RWPE1 (cell line): Measurements from ENCODE around the gene GYPA.
"Not testable (repeated sequence)": the region's sequence is repeated elsewhere in the genome, so short reads cannot be mapped to it uniquely, and the experiment has no call there.

Experiments
- CTCF ChIA-PET: fragments of 350-600 bp; sonication (Branson Sonifier 250); formaldehyde crosslinking; extraction: SDS; loops from one replicate; lab custom pipeline; 2021; lab: Yijun Ruan, JAX
- POLR2A ChIA-PET: fragments of 400-600 bp; formaldehyde crosslinking; extraction: SDS; loops from one replicate; lab custom pipeline; 2020; ENCODE audit warnings: antibody characterized with exemption; ENCODE audit not compliant: low non-redundant PET; lab: Yijun Ruan, JAX
- DNase-seq: peaks from one replicate; pipeline ENCODE4 v3.0.0; 2012; ENCODE audit warnings: low spot score
- H3K27ac ChIP-seq: fragments of 450-650 bp; 2 replicates; pipeline ENCODE4 v1.5.1; 2017
- TF ChIP-seq, protein P1 (sequence below): fragments of 450-650 bp; conservative IDR thresholded peaks from 2 replicates; pipeline ENCODE4 v1.5.1; 2017; ENCODE audit warnings: low read depth, mild to moderate bottlenecking

GYPA gene

DNA sequence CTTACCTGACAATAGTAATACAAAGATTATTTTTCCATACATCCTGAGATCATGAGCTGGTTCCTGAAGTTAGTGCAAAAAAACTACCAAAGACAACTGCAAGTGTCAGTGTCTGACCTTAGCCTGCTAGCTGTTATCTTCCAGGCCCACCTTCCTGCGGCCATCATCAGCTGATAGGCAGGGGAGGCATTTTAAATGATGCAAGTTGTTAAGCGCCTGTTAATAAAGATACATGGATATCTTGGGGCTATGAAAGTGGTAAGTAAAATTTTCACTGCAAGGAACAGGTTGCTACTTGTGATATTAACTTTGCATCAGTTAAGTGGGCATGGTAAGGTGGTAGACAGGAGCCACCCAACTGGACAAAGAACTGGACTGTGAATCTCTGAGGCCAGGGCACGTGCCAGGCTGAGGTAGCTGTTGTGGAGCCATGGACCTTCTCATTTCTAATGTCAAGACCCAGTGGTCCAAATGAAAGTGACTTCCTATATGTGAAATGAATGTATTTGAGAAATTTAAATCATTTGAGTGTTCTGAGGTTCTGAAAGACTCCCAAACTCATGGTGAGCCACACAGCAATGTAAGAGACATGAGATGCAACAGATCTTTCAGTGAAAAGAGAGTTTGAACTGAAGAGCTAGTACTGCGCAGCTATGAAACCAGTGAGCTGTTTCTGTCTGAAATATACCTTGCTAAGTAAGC lies at the start of gene GYPA:
Gene GYPA (minus strand): TSS at position 125 of the 702 bp plus-strand sequence. CDS start 83 bp downstream, at position 42.
- POLR2A ChIA-PET, CTCF ChIA-PET, DNase-seq, H3K27ac ChIP-seq: not testable (repeated sequence)

DNA sequence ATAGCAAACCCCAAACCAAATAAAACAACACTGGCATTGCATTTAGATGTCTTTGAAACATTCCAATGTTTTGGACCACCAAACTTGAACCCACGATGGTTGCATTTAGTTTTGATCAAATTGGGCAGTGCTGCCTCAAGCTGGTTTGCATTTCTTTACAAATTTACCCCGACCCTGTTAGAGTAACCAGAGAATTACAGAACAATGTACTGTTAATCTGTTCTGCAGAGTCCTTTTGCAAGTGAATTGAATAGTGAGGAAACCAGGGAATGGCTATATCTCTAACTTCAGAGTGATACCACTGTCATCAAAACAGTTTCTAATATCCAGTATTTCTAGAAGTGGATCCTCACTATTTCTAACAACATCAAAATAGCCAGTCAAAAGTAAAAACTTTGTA lies 49.5 kb upstream of the GYPA start:
- TF ChIP-seq, protein P1, sequence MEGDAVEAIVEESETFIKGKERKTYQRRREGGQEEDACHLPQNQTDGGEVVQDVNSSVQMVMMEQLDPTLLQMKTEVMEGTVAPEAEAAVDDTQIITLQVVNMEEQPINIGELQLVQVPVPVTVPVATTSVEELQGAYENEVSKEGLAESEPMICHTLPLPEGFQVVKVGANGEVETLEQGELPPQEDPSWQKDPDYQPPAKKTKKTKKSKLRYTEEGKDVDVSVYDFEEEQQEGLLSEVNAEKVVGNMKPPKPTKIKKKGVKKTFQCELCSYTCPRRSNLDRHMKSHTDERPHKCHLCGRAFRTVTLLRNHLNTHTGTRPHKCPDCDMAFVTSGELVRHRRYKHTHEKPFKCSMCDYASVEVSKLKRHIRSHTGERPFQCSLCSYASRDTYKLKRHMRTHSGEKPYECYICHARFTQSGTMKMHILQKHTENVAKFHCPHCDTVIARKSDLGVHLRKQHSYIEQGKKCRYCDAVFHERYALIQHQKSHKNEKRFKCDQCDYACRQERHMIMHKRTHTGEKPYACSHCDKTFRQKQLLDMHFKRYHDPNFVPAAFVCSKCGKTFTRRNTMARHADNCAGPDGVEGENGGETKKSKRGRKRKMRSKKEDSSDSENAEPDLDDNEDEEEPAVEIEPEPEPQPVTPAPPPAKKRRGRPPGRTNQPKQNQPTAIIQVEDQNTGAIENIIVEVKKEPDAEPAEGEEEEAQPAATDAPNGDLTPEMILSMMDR, result no peak
- no peak overlapping the region for H3K27ac ChIP-seq

DNA sequence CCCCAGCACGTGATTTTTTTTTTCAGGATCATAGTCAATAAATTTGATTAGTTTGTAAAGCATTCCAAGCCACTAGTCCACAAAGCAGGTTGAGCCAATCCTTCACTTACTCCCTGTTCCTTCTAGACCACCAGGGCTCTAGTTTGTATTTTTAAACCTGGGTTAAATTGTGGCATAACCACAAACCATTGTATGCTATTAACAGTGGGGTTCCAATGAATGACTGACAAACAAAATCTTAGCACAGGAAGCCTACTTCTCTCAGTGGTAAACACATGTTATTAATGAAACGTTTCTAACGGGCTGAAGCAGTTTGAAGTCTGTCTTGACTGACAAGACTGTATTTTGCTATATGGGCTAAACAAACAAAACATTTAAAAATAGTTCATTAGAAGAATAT lies 48.6 kb upstream of the GYPA start:
- DNase-seq, result no peak
- no peak overlapping the region for H3K27ac ChIP-seq
- CTCF ChIA-PET, result no interaction called here
- POLR2A ChIA-PET, result no interaction called here
- TF ChIP-seq, protein P1, result no peak

More for the DNA sequence above, 49.5 kb upstream of the GYPA start:
- no peak for DNase-seq
- CTCF ChIA-PET, result no interaction called here
- POLR2A ChIA-PET, result no interaction called here

DNA sequence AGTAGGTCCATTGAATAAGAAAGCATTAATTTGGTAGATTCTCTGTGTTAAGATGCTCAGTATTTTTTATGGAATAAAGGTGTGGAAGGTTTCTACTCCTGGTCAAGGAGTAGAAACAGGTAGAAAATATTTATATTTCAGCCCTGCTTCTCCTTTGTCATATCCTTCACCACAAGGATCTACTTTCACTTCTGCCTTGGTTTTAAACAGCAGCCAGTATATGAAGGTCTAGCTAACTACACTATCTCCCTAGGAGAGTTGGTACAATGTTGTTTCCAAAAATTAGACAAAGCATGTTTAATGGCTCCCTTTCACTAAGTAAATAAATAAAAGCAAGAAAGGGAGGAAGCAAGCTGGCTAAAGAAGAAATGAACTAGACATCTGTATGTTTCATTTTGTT lies 44.6 kb upstream of the GYPA start:
- ChIA-PET CTCF (no interaction called here), POLR2A (no interaction called here)
- H3K27ac ChIP-seq, result no peak overlapping the region
- no peak for DNase-seq
- TF ChIP-seq, protein P1, result no peak

DNA sequence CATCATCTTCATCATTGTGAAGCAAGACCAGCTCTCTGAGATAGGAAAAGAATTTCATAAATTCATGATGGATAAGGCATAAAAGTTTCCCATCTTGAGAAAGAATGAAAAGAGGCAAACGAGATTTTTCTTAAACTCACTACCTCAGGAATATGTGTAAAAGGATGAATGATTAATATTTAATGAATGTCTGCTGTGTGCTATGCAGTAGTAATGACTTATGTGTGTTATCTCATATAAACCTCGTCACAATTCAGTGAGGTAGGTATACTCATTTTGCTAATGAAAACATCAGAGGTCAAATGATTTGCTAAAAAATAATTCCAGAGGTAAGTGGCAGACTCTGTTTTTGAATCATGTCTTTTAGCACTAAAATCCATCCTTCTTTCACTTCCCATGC lies 42.6 kb upstream of the GYPA start:
- TF ChIP-seq, protein P1, result no peak
- ChIA-PET POLR2A (no interaction called here), CTCF (no interaction called here)
- DNase-seq, result no peak
- H3K27ac ChIP-seq, result no peak overlapping the region

DNA sequence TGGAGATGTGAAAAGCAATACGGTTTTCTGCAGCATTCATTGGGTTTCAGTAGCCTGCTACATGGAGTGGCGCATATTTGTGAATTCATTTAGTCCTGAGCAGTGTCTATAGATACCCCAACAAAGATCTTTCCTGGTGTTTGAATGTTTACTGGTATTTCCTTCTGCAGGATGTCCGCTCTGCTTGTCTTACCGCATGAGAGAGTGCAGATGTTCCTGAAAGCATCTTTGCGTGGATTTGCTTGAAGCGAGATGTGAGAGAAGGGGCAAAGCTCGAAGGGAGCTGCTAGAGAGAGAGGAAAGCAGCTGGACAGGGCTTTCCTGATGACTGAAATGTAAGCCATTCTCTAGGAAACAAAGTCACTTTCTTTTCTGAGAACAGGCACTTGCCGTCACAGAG lies 40.9 kb upstream of the GYPA start:
- POLR2A ChIA-PET, result no interaction called here
- TF ChIP-seq, protein P1, result no peak
- CTCF ChIA-PET, result interaction anchor here (0.6 kb wide), 1 partner anchor 583 kb away, joined by 4 read pairs; no protein-coding TSS in a partner anchor

DNA sequence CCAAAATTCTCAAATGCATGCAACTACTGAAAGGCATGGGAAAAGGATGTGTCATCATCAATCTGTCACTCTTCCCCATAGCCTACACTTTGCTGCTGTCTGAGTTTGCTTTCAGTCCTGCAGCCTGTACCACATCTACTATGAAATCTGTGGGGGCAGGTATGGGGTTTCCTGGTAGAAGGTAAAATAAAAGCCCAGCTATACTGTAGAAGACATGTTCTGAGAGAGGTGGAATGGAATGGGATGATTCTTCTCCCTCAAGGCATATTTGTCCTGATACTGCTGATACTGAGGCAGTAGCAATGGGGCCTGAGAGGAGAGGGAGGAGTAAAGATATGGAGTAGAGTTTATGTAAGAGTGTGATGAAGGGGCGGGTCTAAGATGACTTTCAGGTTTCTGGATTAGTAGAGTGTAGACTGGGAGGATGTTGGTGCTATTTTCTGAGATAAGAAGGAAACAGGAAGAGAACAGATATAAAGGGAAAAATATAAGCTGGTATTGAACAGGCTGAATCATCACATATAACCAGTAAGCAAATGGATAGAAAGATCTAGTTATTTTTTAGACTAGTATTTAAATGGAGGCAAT lies 38.7 kb upstream of the GYPA start:
- ChIA-PET POLR2A (no interaction called here), CTCF (no interaction called here)
- TF ChIP-seq, protein P1, result no peak
- H3K27ac ChIP-seq, result no peak overlapping the region
- DNase-seq, result no peak

More for the DNA sequence above, 40.9 kb upstream of the GYPA start:
- DNase-seq, result no peak
- H3K27ac ChIP-seq, result no peak overlapping the region
